Gastrocnemius medialis (tissue), 4 donors: Measurements from ENCODE around the gene RAD9A.

Source experiments
- CTCF ChIP-seq, 5 experiments: fragments of 450-650 bp in 3 of 5; fragments of 200-600 bp in 2 of 5; sonication (generic) in 2 of 5; IDR thresholded peaks in 4 of 5; conservative IDR thresholded peaks in 1 of 5; 1 replicate in 4 of 5; 2 replicates in 1 of 5; pipeline ENCODE4 v1.5.1; 2016 to 2019; ENCODE audit warnings: antibody characterized with exemption in 5 of 5, mild to moderate bottlenecking in 3 of 5, moderate library complexity in 3 of 5
- POLR2A ChIP-seq, 2 donors: fragments of 450-650 bp; IDR thresholded peaks; one replicate each; pipeline ENCODE4 v1.6.1; 2017; ENCODE audit warnings: antibody characterized with exemption in 2 of 2, mild to moderate bottlenecking in 2 of 2, moderate library complexity in 2 of 2

DNA sequence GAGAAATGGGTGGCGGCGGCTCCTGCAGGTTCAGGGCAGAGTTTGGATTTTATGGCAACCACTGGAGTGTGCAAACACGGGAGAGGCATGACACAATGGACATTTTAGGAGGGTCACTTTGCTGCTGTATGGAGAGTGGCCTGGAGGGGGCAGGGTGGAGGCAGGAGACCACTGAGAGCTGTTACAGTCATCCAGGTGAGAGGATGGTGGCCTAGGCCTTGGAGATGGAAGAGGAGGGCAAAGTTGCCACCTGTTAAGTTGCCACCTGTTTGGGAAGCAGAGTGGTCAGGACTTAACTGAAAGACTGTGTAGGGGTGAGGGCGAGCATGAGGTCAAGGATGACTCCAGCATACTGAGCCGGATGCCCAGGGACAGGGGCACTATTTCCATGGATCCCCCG, 2.3 kb upstream of the RAD9A start:
- peak in 4 of 5 experiments; percentile 42 to 59 (median 49) for TF ChIP-seq CTCF (IDR thresholded peaks at IDR 0.05 in 4 of 5, conservative IDR thresholded peaks at IDR 0.05 in 1 of 5)
- no peak for TF ChIP-seq POLR2A (IDR thresholded peaks at IDR 0.05)
